ENCODE data around the gene PKIG. TPM values are rescaled to one million over a fixed set of nuclear protein-coding genes. Genes with fewer than 3 reads are reported as not detected.

PKIG gene
- total RNA-seq, 1 experiment from 2014 or later: 27.0 TPM

DNA sequence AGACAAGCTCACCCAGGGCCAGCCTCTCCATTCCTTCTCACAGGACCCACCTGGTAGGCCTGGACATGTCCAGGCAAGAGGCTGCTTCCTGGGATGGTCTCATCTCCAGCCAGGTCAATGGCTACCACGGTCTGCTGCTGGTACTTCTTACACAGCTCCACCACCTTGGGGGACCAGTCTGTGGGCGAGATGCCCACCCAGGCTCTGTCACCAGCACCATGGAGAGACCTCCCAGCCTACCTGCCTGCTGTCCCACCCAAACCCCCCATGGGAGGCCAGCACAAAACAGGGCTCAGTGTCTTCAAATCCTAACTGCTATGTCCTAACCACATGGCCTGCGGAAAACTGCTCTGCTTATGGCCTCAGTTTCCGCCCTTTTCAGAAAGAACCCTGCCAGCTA, 41.8 kb downstream of the PKIG start:
- H3K23me2 ChIP-seq (ENCODE audit: insufficient read length, low read depth, low read length, poor library complexity, severe bottlenecking): no peaks in the 10 kb centered on the region
- H3K4me3 Mint-ChIP-seq: no peak overlapping the region

More for the DNA sequence above, 41.8 kb downstream of the PKIG start:
- H3K9ac ChIP-seq (ENCODE audit: extremely low read depth, insufficient read length, low read length): no peak overlapping the region
- H3K4me2 ChIP-seq (ENCODE audit: insufficient read depth, insufficient read length, low read length): no peak overlapping the region
- no peak overlapping the region for H2AK5ac ChIP-seq (ENCODE audit: insufficient read length, low read length)
- H3K79me1 ChIP-seq (ENCODE audit: insufficient read depth, low read depth, low read length, poor library complexity, severe bottlenecking): no peaks in the 10 kb centered on the region
- H2BK12ac ChIP-seq (ENCODE audit: insufficient read length, low read depth, low read length): no peak overlapping the region
- Mint-ChIP-seq H3K4me1 (no peaks in the 10 kb centered on the region), H3K27me3 (ENCODE audit: low read depth) (peaks cover 45% of the 10 kb centered on the region), H3K36me3 (ENCODE audit: insufficient read depth in 1 of 3, low read depth in 3 of 3) (peaks cover 34 to 52% (median 42%) of the 10 kb centered on the region in 3 experiments), H3K27ac (no peak overlapping the region), H3K9me3 (no peaks in the 10 kb centered on the region)
- H3K9me3 ChIP-seq (ENCODE audit: control insufficient read depth, low read depth, low read length): no peaks in the 10 kb centered on the region
- H3K79me2 ChIP-seq (ENCODE audit: insufficient read depth, low read length): no peaks in the 10 kb centered on the region
- H2BK120ac ChIP-seq (ENCODE audit: low read depth, low read length, poor library complexity, severe bottlenecking): no peak overlapping the region
- H3K4me1 ChIP-seq (ENCODE audit: insufficient read depth, low read length): no peaks in the 10 kb centered on the region
- H4K5ac ChIP-seq (ENCODE audit: insufficient read length, low read depth, low read length): no peak overlapping the region
- H3K27me3 ChIP-seq (ENCODE audit: insufficient read depth, low read length): peaks cover 3% of the 10 kb centered on the region; the same call in 1 of the 2 replicates
- TF ChIP-seq, protein P1, sequence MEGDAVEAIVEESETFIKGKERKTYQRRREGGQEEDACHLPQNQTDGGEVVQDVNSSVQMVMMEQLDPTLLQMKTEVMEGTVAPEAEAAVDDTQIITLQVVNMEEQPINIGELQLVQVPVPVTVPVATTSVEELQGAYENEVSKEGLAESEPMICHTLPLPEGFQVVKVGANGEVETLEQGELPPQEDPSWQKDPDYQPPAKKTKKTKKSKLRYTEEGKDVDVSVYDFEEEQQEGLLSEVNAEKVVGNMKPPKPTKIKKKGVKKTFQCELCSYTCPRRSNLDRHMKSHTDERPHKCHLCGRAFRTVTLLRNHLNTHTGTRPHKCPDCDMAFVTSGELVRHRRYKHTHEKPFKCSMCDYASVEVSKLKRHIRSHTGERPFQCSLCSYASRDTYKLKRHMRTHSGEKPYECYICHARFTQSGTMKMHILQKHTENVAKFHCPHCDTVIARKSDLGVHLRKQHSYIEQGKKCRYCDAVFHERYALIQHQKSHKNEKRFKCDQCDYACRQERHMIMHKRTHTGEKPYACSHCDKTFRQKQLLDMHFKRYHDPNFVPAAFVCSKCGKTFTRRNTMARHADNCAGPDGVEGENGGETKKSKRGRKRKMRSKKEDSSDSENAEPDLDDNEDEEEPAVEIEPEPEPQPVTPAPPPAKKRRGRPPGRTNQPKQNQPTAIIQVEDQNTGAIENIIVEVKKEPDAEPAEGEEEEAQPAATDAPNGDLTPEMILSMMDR (conservative IDR thresholded peaks at IDR 0.05): no peak
- H3K18ac ChIP-seq (ENCODE audit: insufficient read length, low read depth, low read length): no peak overlapping the region
- no peak overlapping the region for H3T11ph ChIP-seq (ENCODE audit: low read length)
- no peak overlapping the region for H4K91ac ChIP-seq (ENCODE audit: insufficient read length, low read depth, low read length)
- no peak overlapping the region for H4K8ac ChIP-seq (replicated peaks; ENCODE audit: insufficient read length, low read depth, low read length)
- no peak overlapping the region for H3K27ac ChIP-seq (ENCODE audit: insufficient read length, low read depth, low read length)
- no peak overlapping the region for H2BK15ac ChIP-seq (ENCODE audit: low read depth, low read length)
- no CpG with 5 or more reads among the region's 4 CpGs for WGBS (ENCODE audit: extremely low coverage, insufficient read length, low lambda C conversion rate)
- no peak overlapping the region for H2BK20ac ChIP-seq (ENCODE audit: low read depth, low read length, poor library complexity, severe bottlenecking)
- no peak overlapping the region; the same call in 1 of the 2 replicates for H3K14ac ChIP-seq (ENCODE audit: insufficient read depth, low read length)
- no peak overlapping the region for H2AFZ ChIP-seq (ENCODE audit: low read length)
- no peak overlapping the region for H3K23ac ChIP-seq (ENCODE audit: insufficient read length, low read depth, low read length)
- H4K20me1 ChIP-seq (ENCODE audit: control insufficient read depth, insufficient read depth, insufficient read length): no peaks in the 10 kb centered on the region
- no peak overlapping the region for H2BK5ac ChIP-seq (ENCODE audit: insufficient read length, low read length)
- no peak overlapping the region for H3K56ac ChIP-seq (ENCODE audit: insufficient read length, low read depth, low read length)
- no peak overlapping the region for H3K4ac ChIP-seq (ENCODE audit: low read depth, low read length)
- DNase-seq: no peak
